SK-N-SH treated with all-trans-retinoic acid at 6 μM for 48 hours (cell line): ENCODE data around the gene NME4.
A peak's percentile ranks its signal among the peaks of the same experiment; 100 is the strongest.

ENCODE experiments used
- ATAC-seq: fragments of 200-7000 bp; cut with Tn5 transposase; 3 replicates; pipeline ENCODE4 v1.9.1; 2020; ENCODE audit warnings: mild to moderate bottlenecking, moderate library complexity
- ARNTL ChIP-seq: fragments of 450-650 bp; formaldehyde crosslinking; IDR thresholded peaks from 2 replicates; pipeline ENCODE4 v1.5.0; 2020; ENCODE audit warnings: low read depth, mild to moderate bottlenecking, moderate library complexity, borderline replicate concordance
- BACH2 ChIP-seq: fragments of 250-450 bp; sonication (Bioruptor Pico); IDR thresholded peaks from 2 replicates; pipeline ENCODE4 v1.9.0; 2021; ENCODE audit warnings: mild to moderate bottlenecking, borderline replicate concordance
- CSDC2 ChIP-seq: fragments of 250-450 bp; sonication (Bioruptor Pico); IDR thresholded peaks from 2 replicates; pipeline ENCODE4 v1.5.0; 2020; ENCODE audit warnings: mild to moderate bottlenecking, moderate library complexity
- ESRRG ChIP-seq: fragments of 250-450 bp; sonication (Bioruptor Pico); IDR thresholded peaks from 2 replicates; pipeline ENCODE4 v1.6.1; 2021; ENCODE audit warnings: mild to moderate bottlenecking
- GLIS3 ChIP-seq: fragments of 250-450 bp; sonication (Bioruptor Pico); IDR thresholded peaks from 2 replicates; pipeline ENCODE4 v1.5.0; 2020; ENCODE audit warnings: mild to moderate bottlenecking, moderate library complexity
- ISL1 ChIP-seq: fragments of 250-450 bp; sonication (Bioruptor Pico); IDR thresholded peaks from 2 replicates; pipeline ENCODE4 v2.1.2; 2022; ENCODE audit warnings: mild to moderate bottlenecking, moderate library complexity
- OSR1 ChIP-seq: fragments of 250-450 bp; sonication (Bioruptor Pico); IDR thresholded peaks from 2 replicates; pipeline ENCODE4 v1.8.0; 2022; ENCODE audit warnings: moderate library complexity, mild to moderate bottlenecking, inconsistent platforms
- POU6F1 ChIP-seq: fragments of 250-450 bp; sonication (Bioruptor Pico); IDR thresholded peaks from 2 replicates; pipeline ENCODE4 v1.8.0; 2021; ENCODE audit warnings: low read depth, mild to moderate bottlenecking, moderate library complexity, borderline replicate concordance
- PPARA ChIP-seq: fragments of 250-450 bp; sonication (Bioruptor Pico); IDR thresholded peaks from 2 replicates; pipeline ENCODE4 v1.5.0; 2020; ENCODE audit warnings: mild to moderate bottlenecking, borderline replicate concordance
- RARB ChIP-seq: fragments of 250-450 bp; sonication (Bioruptor Pico); IDR thresholded peaks from 2 replicates; pipeline ENCODE4 v1.8.0; 2021; ENCODE audit warnings: mild to moderate bottlenecking, moderate library complexity
- SNAI2 ChIP-seq: fragments of 250-450 bp; sonication (Bioruptor Pico); IDR thresholded peaks from 2 replicates; pipeline ENCODE4 v1.5.0; 2020; ENCODE audit warnings: mild to moderate bottlenecking, moderate library complexity
- TCF4 ChIP-seq: fragments of 250-450 bp; sonication (Bioruptor Pico); IDR thresholded peaks from 2 replicates; pipeline ENCODE4 v1.8.0; 2021; ENCODE audit warnings: mild to moderate bottlenecking, moderate library complexity, borderline replicate concordance
- TSHZ2 ChIP-seq: fragments of 250-450 bp; sonication (Bioruptor Pico); IDR thresholded peaks from 2 replicates; pipeline ENCODE4 v1.5.0; 2020; ENCODE audit warnings: mild to moderate bottlenecking, moderate library complexity
- ZC3H10 ChIP-seq: fragments of 250-450 bp; sonication (Bioruptor Pico); IDR thresholded peaks from 2 replicates; pipeline ENCODE4 v1.5.1; 2021; ENCODE audit warnings: mild to moderate bottlenecking, moderate library complexity
- ZFP3 ChIP-seq: fragments of 250-450 bp; sonication (Bioruptor Pico); IDR thresholded peaks from 2 replicates; pipeline ENCODE4 v1.5.0; 2020; ENCODE audit warnings: mild to moderate bottlenecking, moderate library complexity
- ZFP30 ChIP-seq: fragments of 450-650 bp; formaldehyde crosslinking; IDR thresholded peaks from 2 replicates; pipeline ENCODE4 v1.5.0; 2022; ENCODE audit warnings: mild to moderate bottlenecking, moderate library complexity
- ZNF565 ChIP-seq: fragments of 450-650 bp; formaldehyde crosslinking; conservative IDR thresholded peaks from 2 replicates; pipeline ENCODE4 v1.5.0; 2020; ENCODE audit warnings: low read depth, mild to moderate bottlenecking, moderate library complexity
- ZNF70 ChIP-seq: fragments of 450-650 bp; formaldehyde crosslinking; IDR thresholded peaks from 2 replicates; pipeline ENCODE4 v1.5.0; 2020; ENCODE audit warnings: mild to moderate bottlenecking, moderate library complexity

The NME4 gene

GRCh38 chr16:401468-402348, 4.7 kb downstream of the NME4 start, which contains the start of gene DECR2:
Gene DECR2 (plus strand): TSS chr16:401885. CDS start chr16:401964, 79 bp downstream.
- TF ChIP-seq GLIS3 (CRISPR knock-in tag), result peak; percentile 30; the same call in 1 of the 2 replicates
- no peak for TF ChIP-seq ESRRG (CRISPR knock-in tag)
- ATAC-seq, result peak; percentile 75

- no peak for ATAC-seq
- TF ChIP-seq PPARA (CRISPR knock-in tag), result no peak
- no peak for TF ChIP-seq GLIS3 (CRISPR knock-in tag)
- TF ChIP-seq ARNTL, result no peak
- TF ChIP-seq BACH2 (CRISPR knock-in tag), result no peak
- no peak for TF ChIP-seq ZC3H10 (CRISPR knock-in tag)
- no peak for TF ChIP-seq TSHZ2
- no peak for TF ChIP-seq CSDC2 (CRISPR knock-in tag)
- TF ChIP-seq ZFP3, result no peak
- TF ChIP-seq RARB (CRISPR knock-in tag), result no peak
- TF ChIP-seq ESRRG (CRISPR knock-in tag), result no peak
- no peak for TF ChIP-seq SNAI2 (CRISPR knock-in tag)
- TF ChIP-seq ZNF70 (CRISPR knock-in tag), result no peak
- no peak for TF ChIP-seq TCF4 (CRISPR knock-in tag)
- no peak for TF ChIP-seq POU6F1
Measured at GRCh38 chr16:404971-405486, 8.0 kb downstream of the NME4 start.

- ATAC-seq, result no peak
- no peak for TF ChIP-seq TSHZ2
- TF ChIP-seq ISL1, result no peak
- TF ChIP-seq TCF4 (CRISPR knock-in tag), result no peak
- no peak for TF ChIP-seq ZC3H10 (CRISPR knock-in tag)
- no peak for TF ChIP-seq OSR1 (CRISPR knock-in tag)
- no peak for TF ChIP-seq ZFP30
- no peak for TF ChIP-seq RARB (CRISPR knock-in tag)
- no peak for TF ChIP-seq POU6F1
- TF ChIP-seq ESRRG (CRISPR knock-in tag), result no peak
- TF ChIP-seq ZNF565, result no peak
- TF ChIP-seq ARNTL, result no peak
- TF ChIP-seq SNAI2 (CRISPR knock-in tag), result no peak
- no peak for TF ChIP-seq PPARA (CRISPR knock-in tag)
- TF ChIP-seq, all 23 proteins: peak for 0
Measured at GRCh38 chr16:405548-406506, 8.8 kb downstream of the NME4 start.
